ENCODE measurements around the gene CDIP1. TPM values are rescaled to one million over a fixed set of nuclear protein-coding genes. Genes with fewer than 3 reads are reported as not detected.

Gene CDIP1
- total and polyA plus RNA-seq, 12 donors: 28.2 to 59.5 (median 46.1) TPM

DNA sequence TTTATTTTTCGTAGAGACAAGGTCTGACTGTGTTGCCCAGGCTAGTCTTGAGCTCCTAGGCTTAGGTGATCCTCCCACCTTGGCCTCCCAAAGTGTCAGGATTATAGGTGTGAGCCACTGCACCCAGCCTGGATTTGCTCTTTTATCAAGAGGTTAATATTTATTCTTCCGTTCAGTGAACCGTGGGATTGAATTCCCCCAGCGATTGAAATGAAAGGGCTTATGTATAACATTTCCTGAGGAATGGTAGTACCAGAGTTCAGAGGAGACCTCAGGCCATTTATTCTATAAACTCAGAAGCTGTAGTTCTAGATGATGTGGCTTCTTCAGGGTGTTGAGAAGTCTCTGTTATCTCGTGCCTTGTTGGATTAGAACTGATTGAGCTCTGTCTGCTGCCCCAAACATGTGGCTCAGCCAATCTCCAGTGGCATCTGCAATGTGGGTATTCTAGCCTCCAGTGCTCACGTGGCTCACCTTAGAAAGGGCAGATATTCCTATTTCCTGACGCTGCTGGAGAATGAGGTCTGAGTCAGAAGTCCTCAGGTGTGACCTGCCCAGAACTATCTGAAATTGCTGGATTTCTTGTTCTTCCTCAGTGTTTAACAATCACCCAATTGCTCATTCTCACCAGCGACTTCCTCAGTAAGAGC lies 39.9 kb downstream of the CDIP1 start:
- 85 to 87% methylated on average over 8 of the region's 8 CpGs for WGBS, 2 donors
- intact Hi-C loops (cut with DNase I): no loop called here
- DNase-seq: no peak
- ATAC-seq: no peak
- Histone ChIP-seq H3K27me3 (no peaks in the 10 kb centered on the region), H3K36me3 (peaks cover 0 to 32% (median 3%) of the 10 kb centered on the region in 9 donors), H3K4me1 (peaks cover 6 to 68% (median 48%) of the 10 kb centered on the region in 9 donors), H3K27ac (no peak overlapping the region), H3K4me3 (no peak overlapping the region), H3K9me3 (no peaks in the 10 kb centered on the region)
- TF ChIP-seq, protein P1, sequence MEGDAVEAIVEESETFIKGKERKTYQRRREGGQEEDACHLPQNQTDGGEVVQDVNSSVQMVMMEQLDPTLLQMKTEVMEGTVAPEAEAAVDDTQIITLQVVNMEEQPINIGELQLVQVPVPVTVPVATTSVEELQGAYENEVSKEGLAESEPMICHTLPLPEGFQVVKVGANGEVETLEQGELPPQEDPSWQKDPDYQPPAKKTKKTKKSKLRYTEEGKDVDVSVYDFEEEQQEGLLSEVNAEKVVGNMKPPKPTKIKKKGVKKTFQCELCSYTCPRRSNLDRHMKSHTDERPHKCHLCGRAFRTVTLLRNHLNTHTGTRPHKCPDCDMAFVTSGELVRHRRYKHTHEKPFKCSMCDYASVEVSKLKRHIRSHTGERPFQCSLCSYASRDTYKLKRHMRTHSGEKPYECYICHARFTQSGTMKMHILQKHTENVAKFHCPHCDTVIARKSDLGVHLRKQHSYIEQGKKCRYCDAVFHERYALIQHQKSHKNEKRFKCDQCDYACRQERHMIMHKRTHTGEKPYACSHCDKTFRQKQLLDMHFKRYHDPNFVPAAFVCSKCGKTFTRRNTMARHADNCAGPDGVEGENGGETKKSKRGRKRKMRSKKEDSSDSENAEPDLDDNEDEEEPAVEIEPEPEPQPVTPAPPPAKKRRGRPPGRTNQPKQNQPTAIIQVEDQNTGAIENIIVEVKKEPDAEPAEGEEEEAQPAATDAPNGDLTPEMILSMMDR (IDR thresholded peaks at IDR 0.05): no peak

DNA sequence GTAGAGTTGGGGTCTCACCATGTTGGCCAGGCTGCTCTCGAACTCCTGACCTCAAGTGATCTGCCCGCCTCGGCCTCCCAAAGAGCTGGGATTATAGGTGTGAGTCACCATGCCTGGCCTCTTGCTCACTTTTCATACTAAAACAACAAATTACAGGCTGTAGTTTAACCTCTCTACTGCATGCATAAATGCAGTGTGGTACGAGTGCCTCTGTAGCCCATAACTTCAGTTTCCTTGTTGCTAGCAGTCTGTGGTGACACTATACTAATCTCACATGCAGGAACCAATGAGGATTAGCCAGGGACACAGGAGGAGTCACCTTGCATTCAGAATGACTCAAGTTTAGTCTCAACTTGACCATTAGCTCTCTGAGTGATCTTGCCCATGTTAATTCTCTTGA lies 42.3 kb downstream of the CDIP1 start:
- TF ChIP-seq, protein P1 (IDR thresholded peaks at IDR 0.05): no peak
- Histone ChIP-seq H3K27ac (no peak overlapping the region), H3K4me1 (peaks cover 3 to 45% (median 27%) of the 10 kb centered on the region in 9 donors)

DNA sequence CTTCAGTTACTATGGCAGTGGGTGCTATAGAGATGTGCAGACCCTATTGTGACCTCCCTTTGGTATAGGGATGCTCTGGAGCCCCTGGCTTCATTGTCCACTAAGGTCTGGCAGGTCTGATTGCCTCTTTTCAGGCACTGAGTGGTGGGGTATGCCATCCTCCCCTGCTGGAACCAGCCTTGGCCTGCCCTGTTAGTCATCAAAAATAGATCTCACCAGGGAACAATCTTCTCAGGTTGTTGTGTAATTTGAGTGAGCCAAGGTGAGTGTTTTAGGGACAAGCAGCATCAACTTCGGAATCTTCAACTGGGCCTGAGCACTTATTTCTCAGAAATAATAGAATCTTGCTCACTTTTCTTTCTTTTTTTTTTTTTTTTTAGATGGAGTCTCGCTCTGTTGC lies 42.8 kb downstream of the CDIP1 start:
- no peaks in the 10 kb centered on the region for H3K9me3 ChIP-seq
- no peak overlapping the region for H3K4me3 ChIP-seq
- peaks cover 0 to 39% (median 3%) of the 10 kb centered on the region in 9 donors for H3K36me3 ChIP-seq
- no peaks in the 10 kb centered on the region for H3K27me3 ChIP-seq
- H3K27ac ChIP-seq: peak overlapping the region in 1 of 10 donors; percentile 22
- peaks cover 3 to 39% (median 21%) of the 10 kb centered on the region in 9 donors for H3K4me1 ChIP-seq
- no peak for ATAC-seq
- 99 to 100% methylated on average over 2 of the region's 2 CpGs for WGBS, 2 donors
- no peak for DNase-seq
- intact Hi-C loops (cut with DNase I): no loop called here
- TF ChIP-seq, protein P1 (IDR thresholded peaks at IDR 0.05): no peak

More for the DNA sequence above, 42.3 kb downstream of the CDIP1 start:
- H3K4me3 ChIP-seq: no peak overlapping the region
- no peak for ATAC-seq
- WGBS, 2 donors: 92 to 99% methylated on average over 4 of the region's 4 CpGs
- intact Hi-C loops (cut with DNase I): no loop called here
- no peaks in the 10 kb centered on the region for H3K9me3 ChIP-seq
- no peaks in the 10 kb centered on the region for H3K27me3 ChIP-seq
- no peak for DNase-seq
- H3K36me3 ChIP-seq: peaks cover 0 to 34% (median 3%) of the 10 kb centered on the region in 9 donors

- no peak for DNase-seq
- TF ChIP-seq, protein P1 (IDR thresholded peaks at IDR 0.05): no peak
- H3K27ac ChIP-seq: peak overlapping the region in 1 of 10 donors; percentile 22
- H3K4me1 ChIP-seq: peaks cover 0 to 36% (median 13%) of the 10 kb centered on the region in 9 donors
- H3K4me3 ChIP-seq: no peak overlapping the region
- H3K9me3 ChIP-seq: no peaks in the 10 kb centered on the region
- WGBS, 2 donors: 90% methylated on average over 6 of the region's 6 CpGs
- no peaks in the 10 kb centered on the region for H3K27me3 ChIP-seq
- H3K36me3 ChIP-seq: peaks cover 0 to 46% (median 3%) of the 10 kb centered on the region in 9 donors
- intact Hi-C loops (cut with DNase I): no loop called here
- peak in 3 of 8 donors; percentile 15 to 39 (median 27) for ATAC-seq
Observed at GRCh38 chr16:4494746-4495490, 43.7 kb downstream of the CDIP1 start.

All from heart right ventricle (tissue), 16 donors.